ENCODE data around the gene FGF3.

FGF3 gene

GRCh38 chr11:69819541-69820070 lies 390 bp upstream of the FGF3 start:
- DNase-seq (ENCODE audit: low read depth), result no peak
- no peak overlapping the region for H3K4me3 ChIP-seq (ENCODE audit: low read depth, low read length)
- in situ Hi-C loops (cut with HindIII; ENCODE audit: low sequenced_read_pairs), result no loop called here
- TF ChIP-seq CTCF (IDR thresholded peaks at IDR 0.05; ENCODE audit: low read depth, low read length, missing control alignments), result no peak

GRCh38 chr11:69818231-69818602 lies 999 bp downstream of the FGF3 start:
- no peak for TF ChIP-seq CTCF (IDR thresholded peaks at IDR 0.05; ENCODE audit: low read depth, low read length, missing control alignments)
- DNase-seq (ENCODE audit: low read depth), result no peak
- no peak overlapping the region for H3K4me3 ChIP-seq (ENCODE audit: low read depth, low read length)
- in situ Hi-C loops (cut with HindIII; ENCODE audit: low sequenced_read_pairs), result no loop called here

GRCh38 chr11:69817265-69818230 lies 1.7 kb downstream of the FGF3 start:
- no peak overlapping the region for H3K4me3 ChIP-seq (ENCODE audit: low read depth, low read length)
- no peak for DNase-seq (ENCODE audit: low read depth)
- no peak for TF ChIP-seq CTCF (IDR thresholded peaks at IDR 0.05; ENCODE audit: low read depth, low read length, missing control alignments)
- in situ Hi-C loops (cut with HindIII; ENCODE audit: low sequenced_read_pairs), result no loop called here

GRCh38 chr11:69816671-69817070 lies 2.5 kb downstream of the FGF3 start:
- in situ Hi-C loops (cut with HindIII; ENCODE audit: low sequenced_read_pairs), result no loop called here
- DNase-seq (ENCODE audit: low read depth), result no peak
- H3K4me3 ChIP-seq (ENCODE audit: low read depth, low read length), result no peak overlapping the region
- no peak for TF ChIP-seq CTCF (IDR thresholded peaks at IDR 0.05; ENCODE audit: low read depth, low read length, missing control alignments)

- H3K4me3 ChIP-seq (ENCODE audit: low read depth, low read length), result no peak overlapping the region
- no peak for TF ChIP-seq CTCF (IDR thresholded peaks at IDR 0.05; ENCODE audit: low read depth, low read length, missing control alignments)
- in situ Hi-C loops (cut with HindIII; ENCODE audit: low sequenced_read_pairs), result no loop called here
- DNase-seq (ENCODE audit: low read depth), result no peak
Measured at GRCh38 chr11:69815973-69816372, 3.2 kb downstream of the FGF3 start.

- no peak overlapping the region for H3K4me3 ChIP-seq (ENCODE audit: low read depth, low read length)
- DNase-seq (ENCODE audit: low read depth), result no peak
- no peak for TF ChIP-seq CTCF (IDR thresholded peaks at IDR 0.05; ENCODE audit: low read depth, low read length, missing control alignments)
- in situ Hi-C loops (cut with HindIII; ENCODE audit: low sequenced_read_pairs), result no loop called here
Measured at GRCh38 chr11:69814902-69815301, 4.3 kb downstream of the FGF3 start.

All from astrocyte of the cerebellum (primary cell).